Activated naive CD4-positive, alpha-beta T cell treated with anti-CD3 and anti-CD28 coated beads, Interleukin-2, amount 50 U/mL, for 24 hours (primary cell): ENCODE results near the gene EPHB2.
A peak's percentile ranks its signal among the peaks of the same experiment; 100 is the strongest.
"Not testable (repeated sequence)": the region's sequence is repeated elsewhere in the genome, so short reads cannot be mapped to it uniquely, and the experiment has no call there.

ENCODE experiments used
- H3K27ac Mint-ChIP-seq: one replicate; pipeline ENCODE4 v1.8.0; 2021; ENCODE audit warnings: mild to moderate bottlenecking, mixed read lengths
- H3K27me3 Mint-ChIP-seq: one replicate; pipeline ENCODE4 v1.8.0; 2021; ENCODE audit warnings: mixed read lengths
- H3K36me3 Mint-ChIP-seq: one replicate; pipeline ENCODE4 v1.8.0; 2021; ENCODE audit warnings: mixed read lengths
- H3K4me1 Mint-ChIP-seq: one replicate; pipeline ENCODE4 v1.8.0; 2021; ENCODE audit warnings: mixed read lengths
- H3K4me3 Mint-ChIP-seq: one replicate; pipeline ENCODE4 v1.8.0; 2021; ENCODE audit warnings: mild to moderate bottlenecking, mixed read lengths
- H3K9me3 Mint-ChIP-seq: one replicate; pipeline ENCODE4 v1.8.0; 2021; ENCODE audit warnings: mixed read lengths

Gene EPHB2

GRCh38 chr1:22830757-22831340, 120.2 kb downstream of the EPHB2 start:
- Mint-ChIP-seq H3K27ac (no peak overlapping the region), H3K4me1 (no peaks in the 10 kb centered on the region), H3K36me3 (no peaks in the 10 kb centered on the region), H3K4me3 (no peak overlapping the region), H3K9me3 (no peaks in the 10 kb centered on the region), H3K27me3 (no peaks in the 10 kb centered on the region)

DNA sequence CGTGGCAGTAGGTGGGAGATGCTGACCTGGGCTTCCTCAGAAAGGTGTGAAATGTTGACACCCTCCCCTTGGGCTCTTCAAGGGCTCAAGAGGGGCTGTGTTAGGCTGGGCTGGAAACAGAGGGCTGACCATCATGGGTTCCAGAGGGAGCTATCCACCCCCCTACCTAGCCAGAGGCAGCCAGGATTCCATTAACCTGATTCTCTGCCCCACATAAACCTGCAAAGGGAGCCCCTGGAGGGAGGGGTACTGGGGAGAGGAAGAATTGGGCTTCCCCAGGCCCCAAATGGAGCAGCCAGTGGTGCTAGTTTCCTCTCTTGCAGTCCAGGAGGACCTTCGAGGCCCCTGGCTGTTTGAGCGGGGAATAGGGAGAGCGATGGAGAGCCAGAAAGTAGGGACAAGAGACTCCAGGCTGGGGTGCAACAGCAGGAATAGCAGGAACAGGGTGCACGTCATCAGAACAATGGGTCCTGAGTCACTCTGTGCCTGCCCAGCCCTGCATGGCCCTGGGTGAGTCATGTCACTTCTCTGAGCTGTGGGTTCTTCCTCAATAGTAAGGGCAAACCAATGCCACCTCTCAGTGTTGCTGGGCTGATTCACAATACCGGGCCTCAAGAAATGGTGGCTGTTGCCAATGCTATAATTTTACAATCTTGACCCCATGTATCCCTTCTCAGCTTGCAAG, 121.2 kb downstream of the EPHB2 start:
- no peaks in the 10 kb centered on the region for H3K4me1 Mint-ChIP-seq
- no peaks in the 10 kb centered on the region for H3K9me3 Mint-ChIP-seq
- no peaks in the 10 kb centered on the region for H3K36me3 Mint-ChIP-seq
- H3K27me3 Mint-ChIP-seq: no peaks in the 10 kb centered on the region
- H3K4me3 Mint-ChIP-seq: no peak overlapping the region
- no peak overlapping the region for H3K27ac Mint-ChIP-seq

DNA sequence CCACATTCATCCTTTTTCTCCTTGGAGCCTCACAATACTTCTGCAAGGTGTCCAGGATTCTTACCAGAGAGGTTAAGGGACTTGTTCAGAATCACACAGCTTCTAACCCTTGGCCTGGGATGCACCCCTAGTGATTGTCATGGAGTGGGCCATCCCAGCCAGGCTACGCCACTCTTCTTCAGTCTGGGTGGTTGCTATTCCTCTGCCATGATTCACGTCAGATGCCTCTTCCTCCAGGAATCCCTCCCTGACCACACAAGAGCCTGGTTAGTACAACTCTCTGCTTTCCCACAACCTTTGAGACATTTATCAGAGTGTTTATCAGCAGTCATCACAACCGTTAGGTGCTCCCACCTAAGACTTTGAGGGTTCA, 121.8 kb downstream of the EPHB2 start:
- no peak overlapping the region for H3K27ac Mint-ChIP-seq
- no peaks in the 10 kb centered on the region for H3K9me3 Mint-ChIP-seq
- H3K4me3 Mint-ChIP-seq: no peak overlapping the region
- H3K36me3 Mint-ChIP-seq: no peaks in the 10 kb centered on the region
- no peaks in the 10 kb centered on the region for H3K4me1 Mint-ChIP-seq
- peaks cover 2% of the 10 kb centered on the region for H3K27me3 Mint-ChIP-seq

DNA sequence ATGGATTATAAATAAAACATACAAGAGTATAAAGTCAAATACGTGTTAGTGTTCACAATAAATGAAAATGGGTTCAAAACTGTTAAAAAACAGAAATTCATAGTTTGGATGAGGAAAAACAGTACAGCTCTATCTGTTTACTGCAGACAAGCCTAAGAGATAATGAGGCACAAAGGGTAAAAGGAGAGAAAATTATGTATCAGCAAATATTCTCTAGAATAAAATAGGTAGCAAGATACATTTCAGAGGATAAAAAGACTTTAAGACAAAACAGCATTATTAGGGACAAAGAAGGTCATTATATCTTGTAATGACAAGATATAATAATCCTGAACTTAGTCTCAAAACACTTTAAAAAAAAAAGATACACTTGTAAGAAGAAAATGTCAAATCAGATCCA, 123.1 kb downstream of the EPHB2 start:
- peaks cover 2% of the 10 kb centered on the region for H3K27me3 Mint-ChIP-seq
- H3K27ac Mint-ChIP-seq: peak overlapping the region; percentile 1

DNA sequence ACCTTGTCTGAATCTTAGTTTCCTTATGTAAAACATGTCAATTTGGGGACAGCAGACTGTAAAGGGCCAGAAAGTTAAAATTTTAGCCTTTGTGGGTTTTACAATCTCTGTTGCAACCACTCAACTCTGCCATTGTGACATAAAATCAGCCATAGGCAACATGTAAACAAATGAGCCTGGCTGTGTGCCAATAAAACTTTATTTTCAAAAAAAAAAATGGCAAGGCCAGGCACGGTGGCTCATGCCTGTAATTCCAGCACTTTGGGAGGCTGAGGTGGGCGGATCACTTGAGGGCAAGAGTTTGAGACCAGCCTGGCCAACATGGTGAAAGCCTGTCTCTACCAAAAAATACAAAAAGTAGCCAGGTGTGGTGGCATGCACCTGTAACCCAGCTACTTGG, 123.8 kb downstream of the EPHB2 start:
- H3K27me3 Mint-ChIP-seq, H3K36me3 Mint-ChIP-seq, H3K4me1 Mint-ChIP-seq, H3K4me3 Mint-ChIP-seq, H3K9me3 Mint-ChIP-seq, H3K27ac Mint-ChIP-seq: not testable (repeated sequence)

More for the DNA sequence above, 123.1 kb downstream of the EPHB2 start:
- no peak overlapping the region for H3K4me3 Mint-ChIP-seq
- H3K36me3 Mint-ChIP-seq: no peaks in the 10 kb centered on the region
- H3K9me3 Mint-ChIP-seq: no peaks in the 10 kb centered on the region
- H3K4me1 Mint-ChIP-seq: no peaks in the 10 kb centered on the region

DNA sequence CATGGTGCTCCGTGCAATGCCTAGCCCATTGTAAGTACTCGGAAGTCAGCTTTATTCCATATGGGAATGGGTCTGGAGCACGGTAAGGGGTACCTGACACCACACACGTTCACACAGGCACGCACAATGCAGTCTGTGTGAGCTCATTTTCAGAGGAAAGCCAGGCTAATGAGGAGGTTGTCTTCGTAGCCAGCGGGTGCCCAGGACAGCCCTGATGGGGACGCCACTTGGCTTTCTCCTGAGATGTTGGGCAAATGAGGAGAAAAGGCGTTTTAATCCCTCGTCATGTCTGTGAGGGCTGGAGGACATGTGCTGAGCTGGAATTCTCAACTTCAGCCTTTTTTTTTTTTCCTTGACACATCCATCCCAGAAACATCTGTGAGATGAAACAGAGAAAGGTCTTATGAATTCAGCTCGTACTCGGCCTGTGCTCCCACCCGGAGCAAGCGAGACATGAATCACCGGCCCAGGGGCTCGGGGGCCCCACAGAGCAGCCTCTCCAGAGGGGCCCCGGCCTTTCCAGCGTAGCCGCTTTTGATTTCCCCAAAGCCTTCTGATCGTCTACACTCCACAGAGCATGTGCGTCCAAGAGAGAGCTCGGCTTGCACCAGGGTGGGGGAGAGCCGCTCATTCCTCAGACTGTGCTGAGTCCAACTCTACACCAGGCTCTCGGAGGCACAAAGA, 125.1 kb downstream of the EPHB2 start:
- Mint-ChIP-seq H3K4me3 (no peak overlapping the region), H3K9me3 (no peaks in the 10 kb centered on the region), H3K36me3 (no peaks in the 10 kb centered on the region), H3K27ac (no peak overlapping the region), H3K27me3 (peaks cover 5% of the 10 kb centered on the region), H3K4me1 (no peaks in the 10 kb centered on the region)

- no peak overlapping the region for H3K4me3 Mint-ChIP-seq
- H3K27me3 Mint-ChIP-seq: peaks cover 5% of the 10 kb centered on the region
- H3K9me3 Mint-ChIP-seq: no peaks in the 10 kb centered on the region
Measured at GRCh38 chr1:22836850-22837249, 126.2 kb downstream of the EPHB2 start.

GRCh38 chr1:22837332-22837731, 126.7 kb downstream of the EPHB2 start:
- H3K27ac Mint-ChIP-seq: no peak overlapping the region
- H3K36me3 Mint-ChIP-seq: no peaks in the 10 kb centered on the region
- H3K27me3 Mint-ChIP-seq: peaks cover 6% of the 10 kb centered on the region
- no peak overlapping the region for H3K4me3 Mint-ChIP-seq
- no peaks in the 10 kb centered on the region for H3K9me3 Mint-ChIP-seq
- H3K4me1 Mint-ChIP-seq: no peaks in the 10 kb centered on the region

More at GRCh38 chr1:22836850-22837249, 126.2 kb downstream of the EPHB2 start:
- H3K36me3 Mint-ChIP-seq: no peaks in the 10 kb centered on the region
- no peak overlapping the region for H3K27ac Mint-ChIP-seq
- no peaks in the 10 kb centered on the region for H3K4me1 Mint-ChIP-seq

- no peak overlapping the region for H3K27ac Mint-ChIP-seq
- H3K4me1 Mint-ChIP-seq: no peaks in the 10 kb centered on the region
- H3K4me3 Mint-ChIP-seq: no peak overlapping the region
- peaks cover 8% of the 10 kb centered on the region for H3K27me3 Mint-ChIP-seq
- H3K36me3 Mint-ChIP-seq: no peaks in the 10 kb centered on the region
- no peaks in the 10 kb centered on the region for H3K9me3 Mint-ChIP-seq
Measured at GRCh38 chr1:22838965-22839364, 128.3 kb downstream of the EPHB2 start.

DNA sequence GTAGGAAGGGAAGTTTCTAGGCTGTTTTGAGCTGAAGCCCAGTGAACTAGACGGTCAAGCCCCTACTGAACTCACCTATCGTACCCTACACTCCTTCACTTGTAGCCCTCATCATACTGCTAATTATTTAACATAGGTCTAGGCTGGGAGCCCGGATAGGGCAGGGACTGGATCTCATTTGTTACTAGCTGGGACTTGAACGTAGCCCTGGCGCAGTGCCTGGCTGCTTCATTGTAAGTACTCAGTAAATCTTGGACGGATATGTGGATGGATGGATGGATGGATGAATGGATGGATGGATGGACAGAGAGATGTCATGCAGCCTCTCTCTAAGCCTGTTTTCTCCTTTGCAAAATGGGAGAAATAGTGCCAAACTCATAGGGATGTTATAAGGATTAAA, 129.2 kb downstream of the EPHB2 start:
- H3K27ac Mint-ChIP-seq: no peak overlapping the region
- H3K27me3 Mint-ChIP-seq: peaks cover 8% of the 10 kb centered on the region
- H3K4me1 Mint-ChIP-seq: no peaks in the 10 kb centered on the region
- no peak overlapping the region for H3K4me3 Mint-ChIP-seq
- H3K9me3 Mint-ChIP-seq: no peaks in the 10 kb centered on the region
- H3K36me3 Mint-ChIP-seq: no peaks in the 10 kb centered on the region

- Mint-ChIP-seq H3K36me3 (no peaks in the 10 kb centered on the region), H3K27ac (no peak overlapping the region), H3K4me1 (no peaks in the 10 kb centered on the region)
Measured at GRCh38 chr1:22841142-22841541, 130.5 kb downstream of the EPHB2 start.

DNA sequence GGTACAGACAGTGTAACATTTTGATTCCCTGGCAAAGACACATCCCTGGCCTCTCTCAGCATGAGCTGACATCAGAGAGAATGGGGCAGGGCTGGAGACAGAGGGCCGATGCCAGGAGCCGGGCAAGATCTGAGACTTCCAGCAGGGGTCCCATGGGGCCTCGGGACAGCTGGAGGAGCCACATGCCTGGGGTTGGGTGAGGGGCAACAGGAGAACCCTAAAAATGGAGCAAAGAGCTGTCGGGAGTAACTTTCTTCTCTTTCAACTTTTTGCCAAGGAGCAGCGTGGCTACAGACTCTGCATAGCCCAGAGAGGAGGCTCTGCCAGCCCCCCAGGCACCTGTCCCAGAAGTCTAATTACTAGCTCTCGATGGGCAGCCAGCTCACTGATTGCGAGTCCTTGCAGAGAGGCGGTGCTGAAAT, 131.2 kb downstream of the EPHB2 start:
- Mint-ChIP-seq H3K4me3 (no peak overlapping the region), H3K36me3 (no peaks in the 10 kb centered on the region), H3K27ac (no peak overlapping the region), H3K9me3 (no peaks in the 10 kb centered on the region), H3K4me1 (no peaks in the 10 kb centered on the region), H3K27me3 (peaks cover 17% of the 10 kb centered on the region)

More at GRCh38 chr1:22841142-22841541, 130.5 kb downstream of the EPHB2 start:
- H3K27me3 Mint-ChIP-seq: peaks cover 16% of the 10 kb centered on the region
- H3K4me3 Mint-ChIP-seq: no peak overlapping the region
- H3K9me3 Mint-ChIP-seq: no peaks in the 10 kb centered on the region

GRCh38 chr1:22843441-22844183, 133.0 kb downstream of the EPHB2 start:
- not testable (repeated sequence) for H3K36me3 Mint-ChIP-seq, H3K4me1 Mint-ChIP-seq, H3K9me3 Mint-ChIP-seq, H3K4me3 Mint-ChIP-seq
- Mint-ChIP-seq H3K27ac (peak overlapping the region; percentile 51), H3K27me3 (peaks cover 16% of the 10 kb centered on the region)

GRCh38 chr1:22844621-22845020, 134.0 kb downstream of the EPHB2 start:
- Mint-ChIP-seq H3K4me3 (no peak overlapping the region), H3K9me3 (no peaks in the 10 kb centered on the region), H3K36me3 (no peaks in the 10 kb centered on the region), H3K27ac (no peak overlapping the region), H3K27me3 (peaks cover 16% of the 10 kb centered on the region), H3K4me1 (no peaks in the 10 kb centered on the region)

- Mint-ChIP-seq H3K36me3 (no peaks in the 10 kb centered on the region), H3K9me3 (no peaks in the 10 kb centered on the region), H3K4me1 (no peaks in the 10 kb centered on the region), H3K27me3 (peaks cover 16% of the 10 kb centered on the region), H3K4me3 (no peak overlapping the region), H3K27ac (no peak overlapping the region)
Measured at GRCh38 chr1:22845398-22845935, 134.8 kb downstream of the EPHB2 start.
